Stimulated activated CD8-positive, alpha-beta memory T cell treated with anti-CD3 and anti-CD28 coated beads, Interleukin-7, amount 100 ng/mL, for 24 hours (primary cell): ENCODE results near the gene OVAAL.

Experiments used
- DNase-seq: peaks from one replicate; pipeline ENCODE4 v3.0.0-alpha.2; 2020; ENCODE audit warnings: low read depth

The OVAAL gene

DNA sequence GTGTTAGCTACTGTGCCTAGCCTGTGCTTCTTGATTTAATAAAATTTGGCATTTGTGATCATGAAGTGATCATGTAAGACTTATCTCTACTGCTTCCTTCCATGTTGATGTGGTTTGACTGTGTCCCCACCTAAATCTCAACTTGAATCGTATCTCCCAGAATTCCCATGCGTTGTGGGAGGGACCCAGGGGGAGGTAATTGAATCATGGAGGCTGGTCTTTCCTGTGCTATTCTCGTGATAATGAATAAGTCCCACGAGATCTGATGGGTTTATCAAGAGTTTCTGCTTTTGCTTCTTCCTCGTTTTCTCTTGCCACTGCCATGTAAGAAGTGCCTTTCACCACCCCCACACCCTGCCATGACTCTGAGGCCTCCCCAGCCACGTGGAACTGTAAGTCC is at the start of gene OVAAL:
Gene OVAAL (plus strand): TSS at position 301 of the 400 bp plus-strand sequence.
- no peak for DNase-seq

DNA sequence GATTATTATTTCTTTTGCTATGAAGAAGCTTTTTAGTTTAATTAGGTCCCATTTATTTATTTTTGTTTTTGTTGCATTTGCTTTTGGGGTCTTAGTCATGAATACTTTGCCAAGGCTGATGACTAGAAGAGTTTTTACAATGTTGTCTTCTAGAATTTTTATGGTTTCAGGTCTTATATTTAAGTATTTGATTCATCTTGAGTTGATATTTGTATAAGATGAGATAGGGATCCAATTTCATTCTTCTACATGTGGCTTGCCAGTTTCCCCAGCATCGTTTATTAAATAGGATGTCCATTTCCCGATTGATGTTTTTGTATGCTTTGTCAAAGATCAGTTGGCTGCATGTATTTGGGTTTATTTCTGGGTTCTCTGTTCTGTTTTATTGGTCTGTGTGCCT is 47.9 kb upstream of the OVAAL start:
- DNase-seq: no peak

DNA sequence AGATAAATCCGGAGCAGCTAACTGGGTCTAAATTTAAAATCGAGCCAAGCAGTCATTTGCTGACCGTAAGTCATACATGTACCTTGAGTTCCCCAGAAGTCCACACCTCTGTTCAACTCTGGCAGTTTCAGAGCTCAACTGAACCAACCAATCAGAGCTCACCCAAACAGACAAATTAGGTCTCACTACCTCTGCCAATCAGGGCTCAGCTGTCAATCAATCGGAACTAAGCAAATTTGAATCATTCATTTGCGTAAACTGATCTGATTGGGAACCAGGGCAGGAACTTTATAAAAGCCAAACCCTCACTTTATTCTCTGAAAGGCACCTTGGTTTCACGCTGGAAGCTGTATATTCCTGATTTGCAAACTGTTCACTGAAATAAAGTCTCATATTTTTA is 45.2 kb upstream of the OVAAL start:
- DNase-seq: no peak

DNA sequence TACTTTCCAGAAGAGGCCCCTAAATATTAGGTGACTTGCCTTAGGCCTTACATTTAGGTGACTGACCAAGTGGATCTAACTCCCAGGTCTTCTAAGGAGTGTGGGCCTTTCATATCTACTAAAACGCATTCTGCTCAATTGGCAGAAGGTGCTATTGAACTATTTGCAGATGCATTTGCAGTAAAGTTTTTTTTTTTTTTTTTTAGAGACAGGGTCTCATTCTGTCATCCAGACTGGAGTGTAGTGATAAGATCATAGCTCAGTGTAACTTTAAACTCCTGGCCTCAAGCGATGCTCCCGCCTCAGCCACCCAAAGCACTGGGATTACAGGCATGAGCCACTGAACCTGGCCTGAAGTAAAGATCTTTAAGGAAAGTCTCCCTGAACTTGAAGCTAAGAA is 43.4 kb upstream of the OVAAL start:
- DNase-seq: no peak

DNA sequence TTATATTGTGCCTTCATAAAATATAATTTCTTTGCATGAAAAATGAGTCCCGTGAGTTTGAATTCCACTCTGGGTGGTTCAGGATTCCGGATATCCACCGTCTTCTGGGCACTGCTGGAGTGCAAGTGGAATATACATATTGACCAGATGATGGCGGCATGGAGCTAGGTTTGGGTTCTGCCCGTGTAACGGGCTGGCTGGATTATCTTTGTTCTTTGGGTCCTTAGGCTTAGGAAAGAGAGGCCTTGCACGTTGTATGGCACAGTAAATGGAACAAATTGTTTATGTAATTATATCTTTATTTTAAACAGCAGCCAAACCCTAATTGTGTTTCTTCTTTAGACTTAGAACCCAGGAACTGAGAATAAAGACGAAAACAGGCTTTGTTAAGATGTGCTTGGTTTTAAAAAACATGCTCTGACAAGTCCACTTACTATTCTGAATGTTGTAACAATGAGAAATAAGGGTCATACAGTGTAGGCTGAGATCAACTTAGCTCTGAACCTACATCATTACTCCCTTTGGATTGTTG is 42.8 kb upstream of the OVAAL start:
- peak; percentile 18 for DNase-seq

DNA sequence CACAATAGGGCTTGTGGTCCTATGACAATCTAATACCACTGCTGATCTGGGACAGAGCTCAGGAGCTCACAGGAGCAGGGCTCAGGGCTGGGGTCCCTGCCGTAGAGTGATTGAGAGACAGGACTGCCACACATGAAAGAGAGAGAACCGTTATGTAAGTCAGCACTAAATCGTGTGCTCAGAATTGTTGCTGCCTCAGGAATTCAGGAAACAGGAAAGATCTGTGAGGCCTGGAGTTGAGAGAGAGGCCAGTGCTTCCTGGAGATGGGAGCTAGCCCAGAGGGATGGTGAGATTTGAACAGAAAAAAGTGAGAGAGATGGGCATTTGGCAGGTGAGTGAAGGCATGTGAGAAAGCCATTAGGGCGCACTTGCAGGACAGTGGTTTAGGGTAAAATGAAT is 38.9 kb upstream of the OVAAL start:
- DNase-seq: no peak

DNA sequence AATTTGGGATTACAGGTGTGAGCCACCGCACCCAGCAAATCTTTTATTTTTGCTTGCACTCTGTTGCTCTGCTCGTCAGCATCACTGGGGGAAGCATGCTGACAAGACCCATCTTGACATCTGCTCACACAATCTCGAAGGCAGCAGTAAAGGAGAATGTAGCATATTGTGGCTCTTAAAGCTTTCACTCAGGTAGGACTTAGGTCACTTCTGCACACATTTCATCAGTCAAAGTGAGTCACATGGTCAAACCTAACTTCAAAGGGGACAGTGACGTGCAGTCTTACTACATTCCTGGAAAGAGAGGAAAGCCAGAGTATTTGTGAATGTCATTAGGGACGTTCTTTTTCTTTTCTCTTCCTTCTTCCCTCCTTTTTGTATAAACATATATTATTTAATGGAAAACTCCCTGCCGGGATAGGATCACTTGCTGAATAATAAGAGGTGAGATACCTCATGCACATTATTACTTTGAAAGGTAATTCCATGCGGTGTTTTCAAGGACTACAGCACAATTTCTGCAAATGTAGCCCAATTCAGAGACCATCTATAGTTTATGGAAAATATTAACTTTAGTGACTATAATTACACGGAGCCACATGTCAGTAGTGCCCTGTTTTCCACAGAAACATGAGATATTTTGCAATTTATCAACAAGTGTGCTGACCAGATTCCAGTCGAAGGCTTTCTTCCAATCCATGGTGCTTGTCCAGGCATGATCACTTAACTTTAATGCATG is 37.1 kb upstream of the OVAAL start:
- no peak for DNase-seq

DNA sequence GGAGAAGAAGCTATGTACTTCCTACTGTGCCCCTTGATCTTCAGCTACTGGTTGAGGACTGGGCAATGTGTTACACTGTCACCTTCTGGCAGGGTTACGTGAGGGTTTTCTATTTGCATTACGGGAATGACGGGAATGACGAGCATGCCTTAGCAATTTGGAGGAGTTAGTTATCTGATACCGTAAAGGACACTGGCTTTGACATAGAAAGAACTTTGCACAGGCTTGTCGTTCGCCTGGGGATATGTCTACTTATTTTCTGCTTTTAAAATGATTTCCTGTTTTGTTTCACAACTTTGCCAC is 36.6 kb upstream of the OVAAL start:
- DNase-seq: no peak

DNA sequence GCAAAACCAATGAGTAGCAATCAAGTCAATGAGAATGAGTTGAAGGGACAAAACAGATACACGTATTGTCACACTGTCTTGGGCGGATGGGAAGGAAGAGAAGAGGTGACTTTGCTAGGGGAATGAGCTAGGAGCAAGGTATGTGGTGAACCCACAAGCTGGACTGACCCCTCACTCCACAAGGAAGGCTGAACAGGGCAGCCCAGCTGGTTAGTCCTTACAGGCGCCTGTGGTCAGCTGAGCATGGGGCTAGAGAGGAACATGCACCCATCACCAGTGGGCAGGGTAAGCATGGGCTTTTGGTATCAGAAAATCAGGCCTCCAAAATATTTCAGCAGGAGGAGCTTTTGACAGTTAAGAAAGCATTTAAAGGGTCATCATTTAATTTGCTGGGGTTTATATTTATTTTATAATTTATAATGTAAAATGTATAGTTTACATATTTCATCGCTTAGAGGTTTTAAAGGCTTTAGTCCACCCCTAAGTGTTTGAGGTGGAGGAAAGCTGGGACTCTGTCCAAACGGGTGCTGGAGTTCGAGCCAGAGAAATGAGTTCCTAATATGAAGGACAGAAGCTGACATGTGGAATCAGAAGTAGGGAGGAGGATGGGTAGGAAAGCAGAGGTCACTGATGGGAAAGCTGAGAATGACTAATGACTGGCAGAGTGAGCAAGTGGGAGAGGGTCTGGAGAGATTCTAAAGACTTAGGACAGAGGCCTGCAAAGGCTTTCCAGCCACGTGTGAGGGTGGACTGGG is 34.4 kb upstream of the OVAAL start:
- DNase-seq: no peak

DNA sequence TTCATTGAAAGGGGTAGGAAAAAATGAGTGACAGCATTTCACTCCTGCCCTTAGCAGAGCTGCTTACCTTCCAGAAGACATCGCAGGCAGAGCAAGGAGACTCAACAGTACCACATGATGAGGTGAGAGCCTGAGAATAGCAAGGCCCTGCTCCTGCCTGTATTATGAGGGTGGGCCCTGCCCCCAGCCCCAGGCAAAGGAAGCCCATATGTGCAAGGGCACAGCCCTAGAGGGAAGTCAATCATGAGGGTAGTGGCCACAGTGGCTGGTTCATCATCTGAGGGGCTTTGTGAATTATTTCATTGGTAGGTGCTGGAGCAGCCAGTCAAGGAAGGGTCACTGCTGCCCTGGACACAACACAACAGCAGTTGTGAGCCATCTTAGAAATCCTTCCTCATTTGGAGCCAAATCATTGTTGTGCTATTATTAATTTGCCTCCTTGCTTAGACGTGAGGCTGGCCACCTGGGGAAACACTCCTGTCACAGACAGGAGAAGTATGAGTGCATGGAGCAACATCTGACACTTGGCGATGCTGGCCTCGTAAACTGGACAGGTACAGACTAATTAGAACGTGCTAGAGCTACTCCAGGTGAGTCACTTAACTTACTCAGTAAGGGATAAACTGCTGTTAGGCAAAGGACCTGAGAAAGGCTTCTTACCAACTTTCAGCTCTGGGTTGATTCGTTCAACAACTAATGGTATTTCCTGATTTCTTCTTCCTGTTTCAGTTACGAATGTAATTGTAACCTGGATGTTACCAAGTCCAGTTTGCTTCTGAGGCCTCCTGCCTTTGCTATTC is 33.6 kb upstream of the OVAAL start:
- no peak for DNase-seq

DNA sequence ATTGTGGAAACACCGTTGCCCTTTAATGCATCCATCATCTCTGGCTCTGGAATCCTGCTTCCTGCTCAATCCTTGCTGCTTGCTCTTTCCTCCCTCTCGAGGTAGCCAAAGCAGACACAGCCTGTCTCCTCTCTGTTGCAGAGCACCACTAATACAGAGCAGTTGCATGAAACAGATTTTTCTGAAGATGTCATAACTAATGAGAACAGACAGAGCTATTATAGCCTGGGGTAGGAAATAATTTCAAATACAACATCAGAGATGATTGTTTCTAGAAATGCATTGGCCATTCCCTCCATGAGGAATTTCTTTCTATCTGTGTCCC is 33.1 kb upstream of the OVAAL start:
- DNase-seq: no peak

DNA sequence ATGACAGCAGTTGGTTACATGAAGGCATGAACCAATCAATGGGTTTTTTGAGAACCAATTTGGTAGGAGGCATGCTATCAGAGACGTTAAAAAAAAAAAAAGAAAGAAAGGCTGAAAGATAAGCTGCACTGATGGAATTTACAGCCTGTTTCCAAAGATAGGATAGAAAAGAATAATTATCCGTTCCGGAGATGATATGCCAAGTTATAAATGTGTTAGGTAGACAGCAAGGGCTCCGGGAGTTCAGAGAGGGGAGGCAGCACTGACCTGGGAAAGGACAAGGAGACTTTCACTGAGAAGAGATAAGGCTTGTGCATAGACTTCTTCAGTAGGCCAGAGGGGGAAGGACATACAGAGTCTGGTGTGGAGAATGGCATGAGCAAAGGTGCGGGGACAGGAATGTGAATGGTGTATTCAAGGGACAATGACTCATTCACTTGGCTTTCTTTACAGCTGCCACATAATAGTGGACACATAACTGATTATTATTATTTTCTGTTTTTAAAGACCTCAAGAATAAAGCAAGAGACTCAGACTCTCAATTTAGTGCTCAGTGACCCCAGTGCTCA is 31.6 kb upstream of the OVAAL start:
- DNase-seq: no peak

DNA sequence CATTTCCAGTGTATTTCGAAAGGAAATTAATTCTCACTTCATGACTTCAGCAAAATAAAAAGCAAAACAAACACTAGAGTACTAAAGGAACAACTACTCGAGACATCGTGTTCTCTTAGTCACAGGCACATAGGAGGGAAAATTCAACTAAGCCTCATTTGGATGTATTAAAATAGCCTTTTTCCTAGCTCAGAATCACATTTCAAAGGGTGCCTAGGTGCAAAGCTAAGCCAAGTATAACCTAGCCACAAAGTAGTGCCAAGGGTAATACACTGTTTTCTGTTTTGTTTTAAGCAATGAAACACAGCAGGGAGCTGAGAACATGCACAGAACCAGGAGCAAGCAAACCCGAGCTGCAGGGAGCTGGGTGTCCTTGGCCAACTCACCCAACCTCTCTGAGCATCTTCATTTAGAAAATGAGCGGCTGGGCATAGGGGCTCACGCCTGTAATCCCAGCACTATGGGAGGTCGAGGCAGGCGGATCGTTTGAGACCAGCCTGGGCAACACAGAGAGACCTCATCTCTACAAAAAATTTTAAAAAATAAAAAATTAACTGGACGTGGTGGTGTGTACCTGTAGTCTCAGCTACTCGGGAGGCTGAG is 29.8 kb upstream of the OVAAL start:
- no peak for DNase-seq

DNA sequence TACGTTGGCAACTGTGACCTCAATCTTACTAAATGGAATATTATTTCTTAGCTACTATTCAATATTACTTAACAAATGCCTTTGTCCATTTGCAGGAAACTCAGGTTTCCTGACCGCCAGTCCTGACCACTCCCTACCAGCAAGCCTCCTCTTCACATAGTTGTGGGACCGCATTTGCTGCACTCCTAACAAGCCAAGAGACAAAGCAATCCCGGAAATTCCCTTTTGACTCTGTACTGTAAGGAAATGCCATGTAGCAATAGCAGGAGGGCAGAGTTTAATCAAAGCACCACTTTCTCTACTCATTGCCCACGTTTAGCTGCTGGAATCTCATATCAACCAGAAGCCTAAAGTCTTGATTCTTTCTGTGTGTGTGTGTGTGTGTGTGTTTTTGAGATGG is 28.3 kb upstream of the OVAAL start:
- DNase-seq: no peak

DNA sequence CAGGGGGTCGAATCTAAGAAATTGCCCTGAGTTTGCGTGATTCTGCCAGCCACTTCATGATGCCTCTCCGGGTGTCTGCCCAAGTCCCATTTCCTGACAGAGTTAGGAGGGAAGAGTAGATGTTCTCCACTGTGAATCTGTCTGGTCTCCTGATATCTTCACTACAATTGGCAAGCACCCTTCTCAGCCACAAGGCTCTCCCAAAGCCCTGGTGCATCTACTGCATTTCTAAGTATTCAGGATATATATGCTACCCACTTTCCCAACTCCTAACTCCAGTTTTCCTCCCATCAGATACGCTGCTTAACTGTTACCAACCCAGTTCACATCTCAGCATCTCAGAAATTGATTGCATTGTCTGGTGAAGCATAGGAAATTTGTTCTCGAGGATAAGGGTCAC is 25.9 kb upstream of the OVAAL start:
- DNase-seq: no peak

DNA sequence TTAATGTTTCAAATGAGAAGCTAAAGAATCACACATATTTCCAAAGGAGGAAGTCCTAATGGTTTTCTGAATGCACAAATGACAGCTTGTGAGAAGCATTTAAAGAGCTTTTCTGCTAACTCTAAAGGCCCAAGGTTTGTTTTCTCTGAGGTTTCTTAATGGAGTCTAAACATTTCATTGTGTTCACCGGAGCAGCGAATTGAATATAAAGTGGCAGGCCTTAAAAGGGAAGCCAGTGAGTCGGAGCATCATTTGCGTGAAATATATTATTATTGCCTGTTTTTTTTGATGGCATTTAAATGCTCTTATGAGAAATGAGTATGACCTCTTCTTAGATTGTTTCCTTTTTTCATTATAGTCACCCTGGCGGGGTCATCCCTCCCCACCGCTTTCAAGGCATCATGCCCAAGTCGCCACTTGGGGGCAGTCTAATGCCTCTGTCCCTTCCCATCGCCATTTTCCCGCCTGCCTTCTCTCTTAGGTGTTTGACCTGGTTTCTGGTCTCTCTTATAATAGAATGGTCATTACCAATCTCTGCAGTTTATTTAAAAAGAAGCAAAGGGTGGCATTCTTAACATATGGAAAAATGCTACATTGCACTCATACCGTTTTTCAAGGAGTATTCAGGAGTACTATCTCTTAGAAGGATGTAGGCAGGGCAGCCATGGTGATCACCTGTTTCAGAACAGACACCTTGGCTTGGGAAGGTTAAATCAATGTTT is 25.3 kb upstream of the OVAAL start:
- DNase-seq: peak; percentile 44

DNA sequence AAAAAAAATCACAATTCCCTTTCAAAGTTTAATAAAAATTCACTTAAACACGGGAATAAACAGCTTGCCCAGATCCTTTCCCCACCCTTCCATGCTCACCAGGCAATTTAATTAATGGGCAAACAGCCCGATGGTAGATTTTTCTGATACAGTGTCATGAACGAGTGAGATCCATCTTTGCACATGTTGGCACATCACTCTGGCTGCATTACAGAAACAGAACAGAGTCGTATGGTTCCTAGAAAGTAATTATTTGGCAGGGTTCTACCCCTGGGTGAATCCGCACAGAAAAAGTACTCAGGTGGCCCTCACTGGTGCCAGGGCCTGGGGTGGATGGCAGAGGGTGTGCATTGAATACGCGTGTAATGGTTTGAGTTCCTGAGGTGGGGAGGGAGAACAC is 24.6 kb upstream of the OVAAL start:
- no peak for DNase-seq

DNA sequence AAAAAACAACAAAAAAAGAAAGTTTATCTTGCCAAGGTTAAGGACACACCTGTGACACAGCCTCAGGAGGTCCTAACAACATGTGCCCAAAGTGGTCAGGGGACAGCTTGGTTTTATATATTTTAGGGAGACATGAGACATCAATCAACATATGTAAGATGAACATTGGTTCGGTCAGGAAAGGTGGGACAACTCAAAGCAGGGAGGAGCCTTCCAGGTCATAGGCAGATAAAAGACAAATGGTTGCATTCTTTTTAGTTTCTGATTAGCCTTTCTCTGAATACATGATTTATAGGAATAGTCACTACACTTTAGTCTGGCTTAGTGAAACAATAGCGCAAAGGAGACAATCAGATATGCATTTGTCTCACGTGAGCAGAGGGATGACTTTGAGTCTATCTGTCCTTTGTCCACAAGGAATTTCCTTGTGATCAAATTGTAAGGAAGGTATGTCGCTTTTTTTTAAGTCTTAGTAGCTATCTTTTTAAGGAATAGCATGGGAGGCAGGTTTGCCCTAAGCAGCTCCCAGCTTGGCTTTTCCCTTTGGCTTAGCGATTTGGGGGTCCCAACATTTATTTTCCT is 23.3 kb upstream of the OVAAL start:
- DNase-seq: no peak

DNA sequence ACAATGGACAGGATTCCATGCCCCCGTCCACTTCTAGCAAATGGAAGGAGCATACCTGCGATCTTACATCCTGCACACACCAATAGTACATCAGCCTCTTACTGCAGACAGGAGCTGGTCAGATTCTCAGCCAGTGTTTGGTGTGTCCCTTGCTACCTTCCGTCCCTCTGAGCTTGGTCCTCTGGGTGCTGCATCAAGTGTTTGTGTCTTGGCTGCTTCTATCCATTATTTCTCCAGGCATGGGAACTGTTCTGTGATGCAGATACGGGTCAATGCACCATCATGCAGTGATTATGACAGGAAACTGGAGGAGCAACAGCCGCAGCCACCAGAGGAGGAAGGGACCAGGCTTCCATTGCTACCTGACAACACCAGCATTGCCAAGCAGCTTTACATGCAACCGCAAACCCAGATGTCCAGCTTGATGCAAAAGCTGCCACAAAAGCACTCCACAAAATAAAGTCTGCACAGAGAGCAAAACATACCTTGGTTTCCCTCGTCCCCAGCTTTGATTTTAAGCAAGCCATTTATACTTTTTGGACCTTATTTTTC is 21.9 kb upstream of the OVAAL start:
- no peak for DNase-seq

DNA sequence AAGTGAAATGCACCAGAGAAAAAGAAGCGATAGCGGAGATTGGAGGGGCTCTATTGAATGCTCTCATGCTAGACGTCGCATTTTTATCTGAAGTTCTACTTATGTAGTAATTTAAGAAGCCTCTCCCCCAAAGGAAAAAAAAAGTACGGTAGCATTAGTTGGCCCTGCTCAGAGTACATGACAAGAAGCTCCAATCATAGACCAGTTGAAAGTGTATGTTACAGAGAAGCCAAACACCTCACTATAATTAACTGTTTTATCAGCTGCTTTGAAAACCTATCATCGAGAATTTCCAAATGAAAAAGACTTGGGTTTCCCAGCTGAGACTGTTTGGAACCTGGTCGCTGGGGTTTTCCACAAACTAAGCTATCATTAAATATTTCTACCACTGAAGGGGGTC is 19.6 kb upstream of the OVAAL start:
- no peak for DNase-seq
